Sigmoid colon (tissue), 4 donors: ENCODE data around the gene MAD1L1.

Source experiments
- EP300 ChIP-seq, 4 donors: sonication (generic); formaldehyde crosslinking; IDR thresholded peaks; one replicate each; pipeline ENCODE4 v1.6.1; 2017; ENCODE audit warnings: antibody characterized with exemption in 4 of 4
- POLR2A ChIP-seq, 2 donors: fragments of 450-650 bp; IDR thresholded peaks; one replicate each; pipeline ENCODE4 v1.6.1; 2016; ENCODE audit warnings: antibody characterized with exemption in 2 of 2, mild to moderate bottlenecking in 2 of 2, moderate library complexity in 2 of 2
- TF ChIP-seq, protein P1 (sequence below), 4 experiments: fragments of 450-650 bp in 3 of 4; fragments of 200-600 bp in 1 of 4; IDR thresholded peaks; one replicate each; pipeline ENCODE4 v1.5.1; 2016 to 2019; ENCODE audit warnings: antibody characterized with exemption in 4 of 4, mild to moderate bottlenecking in 3 of 4, moderate library complexity in 2 of 4

DNA sequence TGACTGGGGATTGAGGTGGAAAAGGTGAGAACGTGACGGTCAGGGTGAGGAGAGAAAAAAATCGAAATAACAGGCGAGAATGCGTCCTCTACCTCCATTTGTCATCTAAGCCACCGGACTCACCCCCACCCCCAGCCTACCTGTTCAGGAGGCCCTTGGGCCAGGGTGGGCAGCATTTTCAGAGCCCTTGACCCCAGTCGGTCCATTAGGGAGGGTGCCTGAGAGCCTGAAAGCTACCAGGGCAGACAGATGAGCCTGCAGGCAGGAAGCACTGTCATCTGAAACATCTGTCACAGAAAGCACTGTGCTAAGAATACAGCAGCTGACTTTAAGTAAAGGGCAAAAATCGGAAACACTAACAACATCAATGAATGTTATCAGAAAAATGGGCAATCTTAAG lies 47.0 kb downstream of the MAD1L1 start:
- TF ChIP-seq EP300 (IDR thresholded peaks at IDR 0.05) (no peak), POLR2A (IDR thresholded peaks at IDR 0.05) (no peak)
- TF ChIP-seq, protein P1, sequence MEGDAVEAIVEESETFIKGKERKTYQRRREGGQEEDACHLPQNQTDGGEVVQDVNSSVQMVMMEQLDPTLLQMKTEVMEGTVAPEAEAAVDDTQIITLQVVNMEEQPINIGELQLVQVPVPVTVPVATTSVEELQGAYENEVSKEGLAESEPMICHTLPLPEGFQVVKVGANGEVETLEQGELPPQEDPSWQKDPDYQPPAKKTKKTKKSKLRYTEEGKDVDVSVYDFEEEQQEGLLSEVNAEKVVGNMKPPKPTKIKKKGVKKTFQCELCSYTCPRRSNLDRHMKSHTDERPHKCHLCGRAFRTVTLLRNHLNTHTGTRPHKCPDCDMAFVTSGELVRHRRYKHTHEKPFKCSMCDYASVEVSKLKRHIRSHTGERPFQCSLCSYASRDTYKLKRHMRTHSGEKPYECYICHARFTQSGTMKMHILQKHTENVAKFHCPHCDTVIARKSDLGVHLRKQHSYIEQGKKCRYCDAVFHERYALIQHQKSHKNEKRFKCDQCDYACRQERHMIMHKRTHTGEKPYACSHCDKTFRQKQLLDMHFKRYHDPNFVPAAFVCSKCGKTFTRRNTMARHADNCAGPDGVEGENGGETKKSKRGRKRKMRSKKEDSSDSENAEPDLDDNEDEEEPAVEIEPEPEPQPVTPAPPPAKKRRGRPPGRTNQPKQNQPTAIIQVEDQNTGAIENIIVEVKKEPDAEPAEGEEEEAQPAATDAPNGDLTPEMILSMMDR (IDR thresholded peaks at IDR 0.05), result no peak
